HepG2 (cell line): ENCODE data around the gene DARS2. TPM values are rescaled to one million over a fixed set of nuclear protein-coding genes. Genes with fewer than 3 reads are reported as not detected.

Experiments
- AFF4 ChIP-seq: sonication (generic); formaldehyde crosslinking; IDR thresholded peaks from 2 replicates; pipeline ENCODE4 v1.4.0; 2020; ENCODE audit warnings: missing genetic modification reagents
- ARID2 ChIP-seq: sonication (generic); formaldehyde crosslinking; IDR thresholded peaks from 2 replicates; pipeline ENCODE4 v1.8.1; 2022; ENCODE audit warnings: mild to moderate bottlenecking, missing genetic modification reagents, borderline replicate concordance
- HMG20B ChIP-seq: conservative IDR thresholded peaks from 2 replicates; pipeline ENCODE4 v1.6.1; 2016; ENCODE audit warnings: missing genetic modification reagents, missing compliant biosample characterization
- KIAA2018 ChIP-seq: sonication (generic); formaldehyde crosslinking; IDR thresholded peaks from 2 replicates; pipeline ENCODE4 v1.5.0; 2020; ENCODE audit warnings: mild to moderate bottlenecking, missing genetic modification reagents, borderline replicate concordance
- NRL ChIP-seq: sonication (generic); formaldehyde crosslinking; IDR thresholded peaks from 2 replicates; pipeline ENCODE4 v1.5.0; 2020; ENCODE audit warnings: missing genetic modification reagents, mild to moderate bottlenecking, moderate library complexity, borderline replicate concordance
- SP2 ChIP-seq: sonication (generic); formaldehyde crosslinking; IDR thresholded peaks from 2 replicates; pipeline ENCODE4 v1.5.1; 2020; ENCODE audit warnings: mild to moderate bottlenecking, missing genetic modification reagents
- TERF1 ChIP-seq: sonication (generic); formaldehyde crosslinking; IDR thresholded peaks from 2 replicates; pipeline ENCODE4 v1.8.0; 2022; ENCODE audit warnings: mild to moderate bottlenecking, missing genetic modification reagents, moderate library complexity
- U2AF1 ChIP-seq: fragments of 200-400 bp; formaldehyde crosslinking; optimal IDR thresholded peaks from 2 replicates; pipeline ENCODE3; 2017; ENCODE audit warnings: mild to moderate bottlenecking, low read depth, low read length
- ZMYM2 ChIP-seq: sonication (generic); formaldehyde crosslinking; IDR thresholded peaks from 2 replicates; pipeline ENCODE4 v1.8.0; 2022; ENCODE audit warnings: mild to moderate bottlenecking, missing genetic modification reagents
- ZNF280B ChIP-seq: sonication (generic); formaldehyde crosslinking; IDR thresholded peaks from 2 replicates; pipeline ENCODE4 v1.5.0; 2020; ENCODE audit warnings: missing genetic modification reagents, mild to moderate bottlenecking, borderline replicate concordance
- ZNF414 ChIP-seq: sonication (generic); formaldehyde crosslinking; IDR thresholded peaks from 2 replicates; pipeline ENCODE4 v1.5.0; 2020; ENCODE audit warnings: missing genetic modification reagents
- ZNF720 ChIP-seq: sonication (generic); formaldehyde crosslinking; IDR thresholded peaks from 2 replicates; pipeline ENCODE4 v1.4.0; 2020; ENCODE audit warnings: missing genetic modification reagents
- ZSCAN31 ChIP-seq: sonication (generic); formaldehyde crosslinking; IDR thresholded peaks from 2 replicates; pipeline ENCODE4 v1.5.0; 2020; ENCODE audit warnings: low read depth, mild to moderate bottlenecking, missing genetic modification reagents
- polyA plus RNA-seq, 8 experiments: library from polyadenylated mRNA; depleted of rRNA in 3 of 8; stranded (reverse) in 7 of 8; unstranded in 1 of 8; fragments of >200 nt; fragmentation: Illumina TruSeq in 4 of 8; extraction: Trizol in 4 of 8; gene quantifications; 2 replicates each; pipeline versions ENCODE4 v1.2.1 to v1.2.3, GENCODE V29; 2011 to 2016; ENCODE audit warnings: low read depth in 4 of 8, missing spikeins in 1 of 8, mixed read lengths in 1 of 8; ENCODE audit not compliant: insufficient read depth in 1 of 8
- total RNA-seq, 5 experiments: library from RNA; depleted of rRNA; stranded (reverse); fragments of >200 nt; fragmentation: Illumina TruSeq; extraction: Trizol; gene quantifications; 2 replicates each; pipeline ENCODE4 v1.2.3, GENCODE V29; 2016; ENCODE audit warnings: low read depth in 1 of 5

DARS2 gene
- total and polyA plus RNA-seq, 2 of the 13 experiments (the other 11 are each of a cell fraction or from before 2014, with no cell fraction given) = 17.6 to 27.7 TPM

- TF ChIP-seq KIAA2018 (CRISPR knock-in tag) (no peak), ARID2 (no peak), ZNF414 (CRISPR knock-in tag) (peak; percentile 28; the same call in 1 of the 2 replicates), NRL (peak; percentile 37; the same call in 1 of the 2 replicates), HMG20B (0 out of 2 replicates have a peak, but pooled peaks have one; percentile 58), ZNF720 (CRISPR knock-in tag) (0 out of 2 replicates have a peak, but pooled peaks have one; percentile 68), U2AF1 (peak; percentile 86), ZNF280B (0 out of 2 replicates have a peak, but pooled peaks have one; percentile 33), AFF4 (CRISPR knock-in tag) (peak; percentile 86; the same call in 1 of the 2 replicates), ZSCAN31 (CRISPR knock-in tag) (peak; percentile 86), TERF1 (CRISPR knock-in tag) (no peak), ZMYM2 (CRISPR knock-in tag) (no peak), SP2 (no peak; the same call in 1 of the 2 replicates)
Observed at GRCh38 chr1:173867753-173868265, 43.3 kb downstream of the DARS2 start, which contains the start of gene GAS5 (continued).
